ENCODE data around the gene AHSG. TPM values are rescaled to one million over a fixed set of nuclear protein-coding genes. Genes with fewer than 3 reads are reported as not detected.

AHSG gene
- total RNA-seq, 4 donors from 2014 or later = not detected

- Histone ChIP-seq H3K4me3 (peak overlapping the region in 1 of 4 donors; percentile 11), H3K36me3 (no peaks in the 10 kb centered on the region), H3K9me3 (no peaks in the 10 kb centered on the region), H3K27me3 (no peaks in the 10 kb centered on the region), H3K27ac (peak overlapping the region in 2 of 4 donors; percentile 54 to 58), H3K4me1 (no peaks in the 10 kb centered on the region)
- TF ChIP-seq, protein P1, sequence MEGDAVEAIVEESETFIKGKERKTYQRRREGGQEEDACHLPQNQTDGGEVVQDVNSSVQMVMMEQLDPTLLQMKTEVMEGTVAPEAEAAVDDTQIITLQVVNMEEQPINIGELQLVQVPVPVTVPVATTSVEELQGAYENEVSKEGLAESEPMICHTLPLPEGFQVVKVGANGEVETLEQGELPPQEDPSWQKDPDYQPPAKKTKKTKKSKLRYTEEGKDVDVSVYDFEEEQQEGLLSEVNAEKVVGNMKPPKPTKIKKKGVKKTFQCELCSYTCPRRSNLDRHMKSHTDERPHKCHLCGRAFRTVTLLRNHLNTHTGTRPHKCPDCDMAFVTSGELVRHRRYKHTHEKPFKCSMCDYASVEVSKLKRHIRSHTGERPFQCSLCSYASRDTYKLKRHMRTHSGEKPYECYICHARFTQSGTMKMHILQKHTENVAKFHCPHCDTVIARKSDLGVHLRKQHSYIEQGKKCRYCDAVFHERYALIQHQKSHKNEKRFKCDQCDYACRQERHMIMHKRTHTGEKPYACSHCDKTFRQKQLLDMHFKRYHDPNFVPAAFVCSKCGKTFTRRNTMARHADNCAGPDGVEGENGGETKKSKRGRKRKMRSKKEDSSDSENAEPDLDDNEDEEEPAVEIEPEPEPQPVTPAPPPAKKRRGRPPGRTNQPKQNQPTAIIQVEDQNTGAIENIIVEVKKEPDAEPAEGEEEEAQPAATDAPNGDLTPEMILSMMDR (IDR thresholded peaks at IDR 0.05) = no peak
- no peak for TF ChIP-seq POLR2A (IDR thresholded peaks at IDR 0.05)
- DNase-seq = no peak
These were observed 13.1 kb upstream of the AHSG start for GRCh38 chr3:186599785-186600166.

DNA sequence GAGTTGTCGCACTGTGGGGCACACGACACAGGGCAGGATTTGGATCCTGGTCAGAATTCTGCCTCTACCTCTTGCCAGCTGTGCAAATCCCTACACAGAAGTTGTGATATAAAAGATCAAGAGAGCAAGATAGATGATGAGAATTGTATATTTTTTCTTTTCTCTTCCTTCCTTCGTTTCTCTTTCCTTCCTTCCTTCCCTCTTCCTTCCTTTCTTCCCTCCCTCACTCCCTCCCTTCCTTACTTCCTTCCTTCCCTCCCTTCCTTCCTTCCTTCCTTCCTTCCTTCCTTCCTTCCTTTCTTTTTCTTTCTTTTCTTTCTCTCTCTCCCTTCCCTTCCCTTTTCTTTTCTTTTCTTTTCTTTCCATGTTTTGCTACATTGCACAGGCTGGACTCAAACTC, 12.0 kb upstream of the AHSG start:
- no peak for DNase-seq
- H3K9me3 ChIP-seq = no peaks in the 10 kb centered on the region
- H3K36me3 ChIP-seq = no peaks in the 10 kb centered on the region
- H3K4me3 ChIP-seq = no peak overlapping the region
- no peaks in the 10 kb centered on the region for H3K27me3 ChIP-seq
- TF ChIP-seq, protein P1 (IDR thresholded peaks at IDR 0.05) = no peak
- TF ChIP-seq POLR2A (IDR thresholded peaks at IDR 0.05) = no peak
- H3K4me1 ChIP-seq = no peaks in the 10 kb centered on the region
- no peak overlapping the region for H3K27ac ChIP-seq

GRCh38 chr3:186603159-186603558, 9.7 kb upstream of the AHSG start:
- Histone ChIP-seq H3K4me3 (no peak overlapping the region), H3K36me3 (no peaks in the 10 kb centered on the region), H3K9me3 (no peaks in the 10 kb centered on the region), H3K4me1 (no peaks in the 10 kb centered on the region), H3K27ac (no peak overlapping the region), H3K27me3 (no peaks in the 10 kb centered on the region)
- no peak for DNase-seq
- TF ChIP-seq, protein P1 (IDR thresholded peaks at IDR 0.05) = no peak
- no peak for TF ChIP-seq POLR2A (IDR thresholded peaks at IDR 0.05)

DNA sequence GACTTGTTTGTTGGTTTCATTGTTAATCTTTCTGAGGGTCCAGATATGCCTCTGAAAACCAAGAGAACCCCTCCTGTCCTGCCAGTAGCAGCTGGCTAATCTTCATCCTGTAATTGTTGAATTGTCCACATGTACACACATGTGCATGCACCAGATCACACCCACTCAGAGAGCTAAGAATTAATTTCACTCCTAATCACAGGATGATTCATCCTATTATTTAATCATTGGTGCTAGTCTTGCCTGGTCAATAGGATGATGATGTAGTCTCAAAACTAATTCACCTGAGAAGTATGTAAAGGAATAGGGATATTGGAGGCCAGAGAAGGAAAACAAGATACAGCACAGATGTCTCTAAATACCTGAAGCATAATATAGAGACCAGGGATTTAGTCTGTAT, 7.8 kb upstream of the AHSG start:
- no peaks in the 10 kb centered on the region for H3K36me3 ChIP-seq
- no peaks in the 10 kb centered on the region for H3K9me3 ChIP-seq
- no peaks in the 10 kb centered on the region for H3K4me1 ChIP-seq
- no peak for DNase-seq
- H3K4me3 ChIP-seq = no peak overlapping the region
- no peaks in the 10 kb centered on the region for H3K27me3 ChIP-seq
- no peak overlapping the region for H3K27ac ChIP-seq
- TF ChIP-seq POLR2A (IDR thresholded peaks at IDR 0.05) = no peak
- TF ChIP-seq, protein P1 (IDR thresholded peaks at IDR 0.05) = no peak

- no peak overlapping the region for H3K4me3 ChIP-seq
- no peak for TF ChIP-seq POLR2A (IDR thresholded peaks at IDR 0.05)
- TF ChIP-seq, protein P1 (IDR thresholded peaks at IDR 0.05) = no peak
- DNase-seq = no peak
- no peaks in the 10 kb centered on the region for H3K9me3 ChIP-seq
- H3K27me3 ChIP-seq = no peaks in the 10 kb centered on the region
- no peaks in the 10 kb centered on the region for H3K4me1 ChIP-seq
- no peak overlapping the region for H3K27ac ChIP-seq
- H3K36me3 ChIP-seq = no peaks in the 10 kb centered on the region
These were observed 7.0 kb upstream of the AHSG start for GRCh38 chr3:186605561-186606545.

All from Peyer's patch (tissue), 4 donors.